HCT116 (cell line): ENCODE measurements around the gene ARHGDIA.

ENCODE experiments used
- ATF3 ChIP-seq: IDR thresholded peaks from 2 replicates; pipeline ENCODE4 v1.6.1; 2012
- CTCF ChIP-seq, 3 experiments: fragments of 200-600 bp in 1 of 3; sonication (generic) in 1 of 3; IDR thresholded peaks in 2 of 3; conservative IDR thresholded peaks in 1 of 3; 2 replicates each; pipeline ENCODE4 v1.5.1; 2012 to 2017; ENCODE audit warnings: low read depth in 2 of 3, low read length in 2 of 3, antibody characterized with exemption in 1 of 3, borderline replicate concordance in 1 of 3, control low read depth in 1 of 3, mild to moderate bottlenecking in 1 of 3, mixed read lengths in 1 of 3, mixed run types in 1 of 3, moderate library complexity in 1 of 3; ENCODE audit not compliant: insufficient read depth in 1 of 3
- EGR1 ChIP-seq: IDR thresholded peaks from 2 replicates; pipeline ENCODE4 v1.6.1; 2012; ENCODE audit warnings: low read depth
- EZH2 ChIP-seq: fragments of 200-600 bp; sonication (generic); IDR thresholded peaks from 2 replicates; pipeline ENCODE4 v1.6.1; 2017; ENCODE audit warnings: antibody characterized with exemption, mixed run types
- EZH2phosphoT487 ChIP-seq: fragments of 200-600 bp; IDR thresholded peaks from 2 replicates; pipeline ENCODE4 v1.6.1; 2018; ENCODE audit warnings: antibody characterized with exemption, borderline replicate concordance
- FOSL1 ChIP-seq: IDR thresholded peaks from 2 replicates; pipeline ENCODE4 v1.6.1; 2012; ENCODE audit warnings: low read depth
- MAX ChIP-seq: IDR thresholded peaks from 2 replicates; pipeline ENCODE4 v1.6.1; 2012
- POLR2A ChIP-seq: IDR thresholded peaks from 2 replicates; pipeline ENCODE4 v1.7.0; 2011; ENCODE audit warnings: borderline replicate concordance; ENCODE audit not compliant: insufficient read depth, insufficient read length; ENCODE audit errors: extremely low read depth
- RAD21 ChIP-seq: IDR thresholded peaks from 2 replicates; pipeline ENCODE4 v1.6.1; 2012; ENCODE audit warnings: low read depth, mild to moderate bottlenecking
- REST ChIP-seq: IDR thresholded peaks from 2 replicates; pipeline ENCODE4 v1.6.1; 2012; ENCODE audit warnings: low read depth
- SIN3A ChIP-seq: IDR thresholded peaks from 2 replicates; pipeline ENCODE4 v1.6.1; 2012; ENCODE audit warnings: low read depth

GRCh38 chr17:81831563-81831956 lies 39.6 kb downstream of the ARHGDIA start:
- TF ChIP-seq ATF3 (no peak), CTCF (IDR thresholded peaks at IDR 0.05 in 2 of 3, conservative IDR thresholded peaks at IDR 0.05 in 1 of 3; ENCODE audit: borderline replicate concordance in 1 of 3, insufficient read depth in 1 of 3, low read depth in 2 of 3, low read length in 2 of 3) (no peak), EZH2 (no peak), EZH2phosphoT487 (no peak), EGR1 (no peak), POLR2A (no peak), RAD21 (no peak), FOSL1 (no peak), SIN3A (no peak), REST (no peak), MAX (peak; percentile 23; the same call in 1 of the 2 replicates)
